GM19035 (cell line): ENCODE measurements around the gene OR2W1.

Experiments used
- ATAC-seq: cut with Tn5 transposase; IDR thresholded peaks from one replicate; pipeline ENCODE4 v1.9.1; 2021; ENCODE audit not compliant: unreplicated experiment

Gene OR2W1

DNA sequence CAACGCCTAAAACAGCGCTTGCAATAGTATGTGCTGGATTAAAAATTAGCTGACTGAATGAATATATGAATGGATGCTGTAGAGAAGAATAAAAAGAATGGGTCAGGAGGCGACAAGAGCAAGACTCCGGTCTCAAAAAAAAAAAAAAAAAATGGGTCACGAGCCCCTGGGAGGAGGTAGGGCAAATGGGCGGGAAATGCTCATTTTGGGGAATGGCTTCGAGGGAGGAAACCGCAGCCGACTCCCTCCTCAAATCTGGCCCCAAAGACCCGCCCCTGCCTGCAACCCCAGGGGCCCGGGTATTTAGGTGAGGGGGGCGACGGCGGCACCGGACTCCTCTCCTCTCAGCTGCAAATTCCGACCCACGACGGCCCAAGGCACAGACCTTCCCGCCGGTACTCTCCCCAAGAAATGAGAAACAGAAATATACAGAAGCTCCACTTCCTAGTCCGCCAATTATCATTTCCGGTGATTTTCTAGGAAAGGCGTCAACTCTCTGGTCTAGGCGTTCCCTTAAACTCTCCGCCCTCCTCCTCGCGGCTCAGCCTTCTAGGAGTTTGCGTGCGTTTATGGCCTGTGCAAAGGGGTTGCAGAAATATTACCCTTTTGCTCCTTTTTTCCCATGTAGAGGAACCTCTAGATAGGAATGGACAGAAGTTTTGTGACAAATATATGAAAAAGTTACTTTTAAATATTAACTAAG lies 39.6 kb downstream of the OR2W1 start, which contains the start of gene ZNF311:
ZNF311 (minus strand) TSS at position 133 of the 703 bp plus-strand sequence. CDS start 1,361 bp downstream, outside the sequence.
- ATAC-seq: no peak

DNA sequence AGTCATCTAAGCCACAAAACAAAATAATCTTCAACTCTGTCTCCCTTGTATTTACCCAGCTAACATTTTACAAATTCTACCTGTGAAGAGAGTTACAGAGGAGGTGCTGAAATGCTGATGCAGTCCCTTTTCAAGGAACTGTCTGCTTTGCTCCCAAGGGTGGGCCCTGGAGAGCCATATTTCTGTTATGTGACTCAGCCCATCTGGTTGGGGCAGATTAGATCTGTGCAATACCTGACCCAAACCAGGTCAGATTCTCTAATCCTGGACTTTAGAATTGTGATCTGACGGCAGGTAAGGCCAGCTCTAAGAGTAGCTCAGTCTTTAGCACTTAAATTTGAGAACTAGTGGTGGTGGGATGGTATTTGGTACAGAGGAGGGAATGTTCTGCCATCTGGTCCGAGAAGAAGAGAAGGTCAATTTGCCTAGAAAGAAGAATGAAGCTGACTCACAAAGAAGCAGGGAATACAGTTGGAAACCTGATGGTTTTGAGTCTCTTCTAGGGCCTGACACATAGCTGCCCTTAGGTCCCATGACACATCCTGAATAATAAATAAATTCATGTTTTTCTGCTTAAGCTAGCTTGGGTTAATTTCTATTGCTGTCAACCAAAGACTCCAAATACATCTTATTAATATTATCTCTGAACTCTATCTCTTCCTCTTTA lies 48.0 kb downstream of the OR2W1 start:
- no peak for ATAC-seq

DNA sequence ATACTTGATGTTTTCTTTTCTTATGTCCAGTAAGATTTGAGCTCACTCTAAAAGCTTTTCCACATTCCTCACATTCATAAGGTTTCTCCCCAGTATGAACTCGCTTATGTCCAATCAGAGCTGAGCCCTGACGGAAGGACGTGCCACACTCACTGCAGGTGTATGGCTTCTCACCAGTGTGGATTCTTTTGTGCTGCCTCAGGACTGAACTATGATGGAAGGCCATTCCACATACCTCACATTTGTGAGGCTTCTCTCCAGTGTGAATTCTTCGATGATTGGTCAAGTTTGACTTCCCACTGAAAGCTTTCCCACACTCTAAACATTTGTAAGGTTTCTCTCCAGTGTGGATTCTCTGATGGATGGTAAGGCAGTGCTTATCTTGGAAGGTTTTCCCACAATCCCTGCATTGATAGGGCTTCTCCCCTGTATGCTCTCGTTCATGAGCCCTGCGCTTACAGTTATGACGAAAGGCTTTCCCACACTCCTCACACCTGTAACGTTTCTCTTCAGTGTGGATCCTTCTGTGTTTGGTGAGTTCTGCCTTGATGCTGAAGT lies 49.8 kb downstream of the OR2W1 start:
- ATAC-seq: no peak
